ENCODE measurements around the gene B4GALT5. TPM values are rescaled to one million over a fixed set of nuclear protein-coding genes. Genes with fewer than 3 reads are reported as not detected.

Gene B4GALT5
- total and polyA plus RNA-seq, 2 donors from 2014 or later: 21.4 to 73.3 TPM

GRCh38 chr20:49759266-49759950 lies 45.7 kb upstream of the B4GALT5 start:
- Histone ChIP-seq H3K9me3 (ENCODE audit: control insufficient read depth in 2 of 3, insufficient read depth in 1 of 3, low read length in 3 of 3) (no peaks in the 10 kb centered on the region), H3K27ac (ENCODE audit: low read depth in 2 of 2, low read length in 2 of 2) (no peak overlapping the region), H3K36me3 (ENCODE audit: control insufficient read depth in 2 of 3, insufficient read depth in 3 of 3, low read length in 3 of 3) (no peaks in the 10 kb centered on the region), H3K4me3 (ENCODE audit: low read length in 3 of 3) (no peak overlapping the region), H3K27me3 (ENCODE audit: control insufficient read depth, insufficient read depth, low read length) (no peaks in the 10 kb centered on the region), H3K9ac (ENCODE audit: low read length in 3 of 3) (no peak overlapping the region), H3K4me1 (ENCODE audit: control insufficient read depth in 2 of 3, insufficient read depth in 2 of 3, low read depth in 1 of 3, low read length in 3 of 3) (no peaks in the 10 kb centered on the region)
- no peak for TF ChIP-seq CTCF (IDR thresholded peaks at IDR 0.05; ENCODE audit: borderline replicate concordance, extremely low read depth, insufficient read depth)
- intact Hi-C loops (cut with DNase I): no loop called here
- FAIRE-seq: no peak
- DNase-seq: no peak

- H3K9ac ChIP-seq (ENCODE audit: low read length in 3 of 3): no peak overlapping the region
- no peak overlapping the region for H3K27ac ChIP-seq (ENCODE audit: low read depth in 2 of 2, low read length in 2 of 2)
- FAIRE-seq (no peak), DNase-seq (no peak)
- no peaks in the 10 kb centered on the region for H3K4me1 ChIP-seq (ENCODE audit: control insufficient read depth in 2 of 3, insufficient read depth in 2 of 3, low read depth in 1 of 3, low read length in 3 of 3)
- H3K27me3 ChIP-seq (ENCODE audit: control insufficient read depth, insufficient read depth, low read length): no peaks in the 10 kb centered on the region
- no peak overlapping the region for H3K4me3 ChIP-seq (ENCODE audit: low read length in 3 of 3)
- no peak for TF ChIP-seq CTCF (IDR thresholded peaks at IDR 0.05; ENCODE audit: borderline replicate concordance, extremely low read depth, insufficient read depth)
- H3K36me3 ChIP-seq (ENCODE audit: control insufficient read depth in 2 of 3, insufficient read depth in 3 of 3, low read length in 3 of 3): no peaks in the 10 kb centered on the region
- intact Hi-C loops (cut with DNase I): no loop called here
- H3K9me3 ChIP-seq (ENCODE audit: control insufficient read depth in 2 of 3, insufficient read depth in 1 of 3, low read length in 3 of 3): no peaks in the 10 kb centered on the region
Measured at GRCh38 chr20:49758781-49759180, 45.1 kb upstream of the B4GALT5 start.

- no peak overlapping the region for H3K27ac ChIP-seq (ENCODE audit: low read depth in 2 of 2, low read length in 2 of 2)
- no peak for TF ChIP-seq CTCF (IDR thresholded peaks at IDR 0.05; ENCODE audit: borderline replicate concordance, extremely low read depth, insufficient read depth)
- FAIRE-seq: no peak
- no peak overlapping the region for H3K4me3 ChIP-seq (ENCODE audit: low read length in 3 of 3)
- H3K9me3 ChIP-seq (ENCODE audit: control insufficient read depth in 2 of 3, insufficient read depth in 1 of 3, low read length in 3 of 3): no peaks in the 10 kb centered on the region
- intact Hi-C loops (cut with DNase I): no loop called here
- H3K27me3 ChIP-seq (ENCODE audit: control insufficient read depth, insufficient read depth, low read length): no peaks in the 10 kb centered on the region
- H3K36me3 ChIP-seq (ENCODE audit: control insufficient read depth in 2 of 3, insufficient read depth in 3 of 3, low read length in 3 of 3): no peaks in the 10 kb centered on the region
- no peaks in the 10 kb centered on the region for H3K4me1 ChIP-seq (ENCODE audit: control insufficient read depth in 2 of 3, insufficient read depth in 2 of 3, low read depth in 1 of 3, low read length in 3 of 3)
- DNase-seq: no peak
- no peak overlapping the region for H3K9ac ChIP-seq (ENCODE audit: low read length in 3 of 3)
Measured at GRCh38 chr20:49757597-49757996, 43.9 kb upstream of the B4GALT5 start.

- Histone ChIP-seq H3K9ac (ENCODE audit: low read length in 3 of 3) (no peak overlapping the region), H3K9me3 (ENCODE audit: control insufficient read depth in 2 of 3, insufficient read depth in 1 of 3, low read length in 3 of 3) (no peaks in the 10 kb centered on the region), H3K27me3 (ENCODE audit: control insufficient read depth, insufficient read depth, low read length) (no peaks in the 10 kb centered on the region), H3K4me1 (ENCODE audit: control insufficient read depth in 2 of 3, insufficient read depth in 2 of 3, low read depth in 1 of 3, low read length in 3 of 3) (no peaks in the 10 kb centered on the region), H3K27ac (ENCODE audit: low read depth in 2 of 2, low read length in 2 of 2) (no peak overlapping the region), H3K4me3 (ENCODE audit: low read length in 3 of 3) (no peak overlapping the region), H3K36me3 (ENCODE audit: control insufficient read depth in 2 of 3, insufficient read depth in 3 of 3, low read length in 3 of 3) (no peaks in the 10 kb centered on the region)
- intact Hi-C loops (cut with DNase I): no loop called here
- no peak for TF ChIP-seq CTCF (IDR thresholded peaks at IDR 0.05; ENCODE audit: borderline replicate concordance, extremely low read depth, insufficient read depth)
- FAIRE-seq: no peak
- DNase-seq: no peak
Measured at GRCh38 chr20:49756241-49756640, 42.6 kb upstream of the B4GALT5 start.
